HepG2 (cell line): ENCODE data around the gene EI24. TPM values are rescaled to one million over a fixed set of nuclear protein-coding genes. Genes with fewer than 3 reads are reported as not detected.

Experiments
- AKAP8 ChIP-seq: sonication (generic); formaldehyde crosslinking; IDR thresholded peaks from 2 replicates; pipeline ENCODE4 v1.5.1; 2020; ENCODE audit warnings: mild to moderate bottlenecking, missing genetic modification reagents
- FOXC1 ChIP-seq: sonication (generic); formaldehyde crosslinking; IDR thresholded peaks from 2 replicates; pipeline ENCODE4 v1.8.0; 2022; ENCODE audit warnings: mild to moderate bottlenecking, missing genetic modification reagents, borderline replicate concordance
- HOXA9 ChIP-seq: sonication (generic); formaldehyde crosslinking; IDR thresholded peaks from 2 replicates; pipeline ENCODE4 v1.8.1; 2022; ENCODE audit warnings: missing genetic modification reagents, mild to moderate bottlenecking, moderate library complexity, borderline replicate concordance
- NCOA1 ChIP-seq: sonication (generic); formaldehyde crosslinking; IDR thresholded peaks from 2 replicates; pipeline ENCODE4 v1.9.0; 2021; ENCODE audit warnings: missing genetic modification reagents
- NPAS2 ChIP-seq: sonication (generic); formaldehyde crosslinking; IDR thresholded peaks from 2 replicates; pipeline ENCODE4 v1.8.0; 2022; ENCODE audit warnings: mild to moderate bottlenecking, missing genetic modification reagents, borderline replicate concordance
- PHF21A ChIP-seq: sonication (generic); formaldehyde crosslinking; IDR thresholded peaks from 2 replicates; pipeline ENCODE4 v1.5.0; 2020; ENCODE audit warnings: mild to moderate bottlenecking, missing genetic modification reagents
- POLR2AphosphoS2 ChIP-seq: IDR thresholded peaks from 2 replicates; pipeline ENCODE4 v1.6.1; 2011; ENCODE audit warnings: low read depth, low read length, improper control_type of control experiment
- RAD51 ChIP-seq: fragments of 450-650 bp; IDR thresholded peaks from 2 replicates; pipeline ENCODE4 v1.6.1; 2016; ENCODE audit warnings: borderline replicate concordance
- REXO4 ChIP-seq: sonication (generic); formaldehyde crosslinking; IDR thresholded peaks from 2 replicates; pipeline ENCODE4 v1.8.0; 2022; ENCODE audit warnings: missing genetic modification reagents, mild to moderate bottlenecking, borderline replicate concordance
- SKI ChIP-seq: fragments of 450-650 bp; IDR thresholded peaks from one replicate; pipeline ENCODE4 v1.6.1; 2018; ENCODE audit warnings: mild to moderate bottlenecking; ENCODE audit not compliant: partially characterized antibody
- XRCC5 ChIP-seq: fragments of 200-400 bp; formaldehyde crosslinking; optimal IDR thresholded peaks from 2 replicates; pipeline ENCODE3; 2017; ENCODE audit warnings: mild to moderate bottlenecking, low read length
- ZFP82 ChIP-seq: sonication (generic); formaldehyde crosslinking; IDR thresholded peaks from 2 replicates; pipeline ENCODE4 v1.5.1; 2020; ENCODE audit warnings: mild to moderate bottlenecking, missing genetic modification reagents, borderline replicate concordance
- ZFYVE20 ChIP-seq: sonication (generic); formaldehyde crosslinking; IDR thresholded peaks from 2 replicates; pipeline ENCODE4 v1.8.0; 2023; ENCODE audit warnings: low read depth, mild to moderate bottlenecking, moderate library complexity, missing genetic modification reagents, borderline replicate concordance
- ZNF101 ChIP-seq: sonication (generic); formaldehyde crosslinking; IDR thresholded peaks from 2 replicates; pipeline ENCODE4 v1.4.0; 2020; ENCODE audit warnings: mild to moderate bottlenecking, low read depth, missing genetic modification reagents, borderline replicate concordance
- ZNF263 ChIP-seq: sonication (generic); formaldehyde crosslinking; IDR thresholded peaks from 2 replicates; pipeline ENCODE4 v1.4.0; 2020; ENCODE audit warnings: missing genetic modification reagents
- ZNF282 ChIP-seq: fragments of 450-650 bp; IDR thresholded peaks from 2 replicates; pipeline ENCODE4 v1.6.1; 2018; ENCODE audit not compliant: partially characterized antibody
- ZNF333 ChIP-seq: sonication (generic); formaldehyde crosslinking; IDR thresholded peaks from 2 replicates; pipeline ENCODE4 v1.4.0; 2020; ENCODE audit warnings: mild to moderate bottlenecking, missing genetic modification reagents, borderline replicate concordance
- ZNF501 ChIP-seq: sonication (generic); formaldehyde crosslinking; IDR thresholded peaks from 2 replicates; pipeline ENCODE4 v1.5.1; 2020; ENCODE audit warnings: mild to moderate bottlenecking, moderate library complexity, missing genetic modification reagents
- ZNF546 ChIP-seq: sonication (generic); formaldehyde crosslinking; conservative IDR thresholded peaks from 2 replicates; pipeline ENCODE4 v1.8.1; 2023; ENCODE audit warnings: mild to moderate bottlenecking, missing genetic modification reagents
- ZNF564 ChIP-seq: sonication (generic); formaldehyde crosslinking; IDR thresholded peaks from 2 replicates; pipeline ENCODE4 v1.8.1; 2023; ENCODE audit warnings: mild to moderate bottlenecking, missing genetic modification reagents
- ZNF687 ChIP-seq: sonication (generic); formaldehyde crosslinking; IDR thresholded peaks from 2 replicates; pipeline ENCODE4 v1.5.1; 2020; ENCODE audit warnings: mild to moderate bottlenecking, missing genetic modification reagents, moderate library complexity
- ZNF749 ChIP-seq: sonication (generic); formaldehyde crosslinking; IDR thresholded peaks from 2 replicates; pipeline ENCODE4 v1.8.0; 2022; ENCODE audit warnings: mild to moderate bottlenecking, missing genetic modification reagents, moderate library complexity, borderline replicate concordance
- ZNF788 ChIP-seq: sonication (generic); formaldehyde crosslinking; IDR thresholded peaks from 2 replicates; pipeline ENCODE4 v1.5.0; 2020; ENCODE audit warnings: mild to moderate bottlenecking, missing genetic modification reagents, borderline replicate concordance
- ZNF841 ChIP-seq: sonication (generic); formaldehyde crosslinking; IDR thresholded peaks from 2 replicates; pipeline ENCODE4 v1.8.1; 2023; ENCODE audit warnings: missing genetic modification reagents, borderline replicate concordance
- polyA plus RNA-seq, 8 experiments: library from polyadenylated mRNA; depleted of rRNA in 3 of 8; stranded (reverse) in 7 of 8; unstranded in 1 of 8; fragments of >200 nt; fragmentation: Illumina TruSeq in 4 of 8; extraction: Trizol in 4 of 8; gene quantifications; 2 replicates each; pipeline versions ENCODE4 v1.2.1 to v1.2.3, GENCODE V29; 2011 to 2016; ENCODE audit warnings: low read depth in 4 of 8, missing spikeins in 1 of 8, mixed read lengths in 1 of 8; ENCODE audit not compliant: insufficient read depth in 1 of 8
- total RNA-seq, 5 experiments: library from RNA; depleted of rRNA; stranded (reverse); fragments of >200 nt; fragmentation: Illumina TruSeq; extraction: Trizol; gene quantifications; 2 replicates each; pipeline ENCODE4 v1.2.3, GENCODE V29; 2016; ENCODE audit warnings: low read depth in 1 of 5
- TF ChIP-seq, protein P1 (sequence below): sonication (generic); formaldehyde crosslinking; IDR thresholded peaks from 2 replicates; pipeline ENCODE4 v1.8.0; 2023; ENCODE audit warnings: mild to moderate bottlenecking, missing genetic modification reagents

The EI24 gene
- total and polyA plus RNA-seq, 2 of the 13 experiments (the other 11 are each of a cell fraction or from before 2014, with no cell fraction given) = 84.7 to 126 TPM

- TF ChIP-seq ZFP82 (CRISPR knock-in tag) (no peak), ZNF564 (CRISPR knock-in tag) (peak; percentile 27; the same call in 1 of the 2 replicates), ZNF788 (peak; percentile 65; the same call in 1 of the 2 replicates), RAD51 (no peak), ZNF101 (no peak), ZFYVE20 (CRISPR knock-in tag) (no peak), NPAS2 (CRISPR knock-in tag) (no peak), AKAP8 (CRISPR knock-in tag) (no peak), ZNF749 (CRISPR knock-in tag) (0 out of 2 replicates have a peak, but pooled peaks have one; percentile 30), XRCC5 (peak; percentile 84), PHF21A (CRISPR knock-in tag) (peak; percentile 41; the same call in 1 of the 2 replicates), ZNF282 (no peak), ZNF687 (CRISPR knock-in tag) (peak; percentile 88), ZNF841 (CRISPR knock-in tag) (no peak), ZNF333 (peak; percentile 44; the same call in 1 of the 2 replicates), POLR2AphosphoS2 (no peak), REXO4 (CRISPR knock-in tag) (no peak), FOXC1 (CRISPR knock-in tag) (peak; percentile 92), ZNF501 (CRISPR knock-in tag) (0 out of 2 replicates have a peak, but pooled peaks have one; percentile 14), HOXA9 (CRISPR knock-in tag) (no peak), ZNF546 (CRISPR knock-in tag) (no peak), SKI (no peak), NCOA1 (peak; percentile 85; the same call in 1 of the 2 replicates), ZNF263 (CRISPR knock-in tag) (no peak)
- TF ChIP-seq, protein P1, sequence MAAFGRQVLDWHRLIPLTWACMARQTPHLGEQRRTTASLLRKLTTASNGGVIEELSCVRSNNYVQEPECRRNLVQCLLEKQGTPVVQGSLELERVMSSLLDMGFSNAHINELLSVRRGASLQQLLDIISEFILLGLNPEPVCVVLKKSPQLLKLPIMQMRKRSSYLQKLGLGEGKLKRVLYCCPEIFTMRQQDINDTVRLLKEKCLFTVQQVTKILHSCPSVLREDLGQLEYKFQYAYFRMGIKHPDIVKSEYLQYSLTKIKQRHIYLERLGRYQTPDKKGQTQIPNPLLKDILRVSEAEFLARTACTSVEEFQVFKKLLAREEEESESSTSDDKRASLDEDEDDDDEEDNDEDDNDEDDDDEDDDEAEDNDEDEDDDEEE (CRISPR knock-in tag) = no peak
Observed at GRCh38 chr11:125568970-125569914, at the start of gene EI24 (continued).
